HG03442 (cell line): ENCODE measurements around the gene CCSAP.
"Not testable (repeated sequence)": the region's sequence is repeated elsewhere in the genome, so short reads cannot be mapped to it uniquely, and the experiment has no call there.

Source experiments
- ATAC-seq: cut with Tn5 transposase; IDR thresholded peaks from one replicate; pipeline ENCODE4 v1.9.1; 2021; ENCODE audit warnings: mild to moderate bottlenecking, moderate library complexity; ENCODE audit not compliant: unreplicated experiment

CCSAP gene

GRCh38 chr1:229365569-229365968 is 22.7 kb upstream of the CCSAP start:
- no peak for ATAC-seq

DNA sequence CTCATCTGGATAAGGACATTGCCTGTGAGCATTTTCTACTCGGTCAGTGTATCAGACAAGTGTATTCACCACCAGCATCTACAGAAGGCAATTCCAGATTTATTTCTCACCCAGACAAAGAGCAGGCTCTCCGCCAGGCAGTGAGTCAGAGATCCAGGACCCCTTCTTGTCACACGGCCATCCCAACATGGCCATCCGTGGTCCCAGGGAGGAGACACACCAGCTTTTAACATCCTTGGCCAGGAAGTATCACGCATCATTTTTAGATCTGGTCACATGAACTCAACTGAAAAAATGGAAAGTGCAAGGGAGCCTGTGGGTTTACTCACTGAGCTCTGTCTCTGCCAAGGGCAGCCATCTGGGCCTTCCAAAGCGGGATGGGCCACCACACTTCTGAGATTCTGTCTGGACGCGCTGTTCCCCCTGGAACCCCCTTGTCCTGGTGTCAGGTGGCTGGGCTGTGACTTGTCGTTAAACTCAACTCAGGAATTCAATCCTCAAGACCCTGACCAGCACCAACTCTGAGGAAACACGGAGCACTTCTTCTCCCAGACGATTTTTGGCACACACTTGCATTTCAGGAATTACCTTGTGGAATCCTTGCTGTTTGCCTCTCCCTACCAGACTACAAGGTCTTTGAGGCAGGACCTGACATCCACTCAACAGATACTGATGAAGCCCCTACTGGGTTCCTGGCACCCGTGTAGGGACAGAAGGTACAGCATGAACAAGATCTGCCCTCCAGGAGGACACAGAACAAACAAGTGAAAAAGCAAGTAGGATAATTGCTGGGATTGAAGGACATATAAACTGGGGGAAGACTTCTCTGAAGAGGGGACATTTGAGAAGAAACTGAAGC is 21.6 kb upstream of the CCSAP start:
- ATAC-seq: no peak

DNA sequence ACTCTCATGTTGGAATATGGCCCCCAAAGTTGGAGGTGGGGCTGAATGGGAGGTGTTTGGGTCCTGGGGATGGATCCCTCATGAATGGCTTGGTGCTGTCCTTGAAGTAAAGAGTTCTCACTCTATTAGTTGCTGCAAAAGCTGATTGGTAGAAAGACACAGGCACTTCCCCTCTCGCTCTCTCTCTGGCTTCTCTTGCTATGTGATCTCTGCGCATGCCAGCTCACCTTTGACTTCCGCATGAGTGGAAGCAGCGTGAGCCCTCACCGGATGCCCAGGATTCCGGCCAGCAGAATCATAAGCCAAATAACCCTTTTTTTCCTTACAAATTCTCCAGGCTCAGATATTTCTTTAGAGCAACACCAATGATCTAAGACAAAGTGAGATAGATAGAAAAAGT is 20.9 kb upstream of the CCSAP start:
- no peak for ATAC-seq

DNA sequence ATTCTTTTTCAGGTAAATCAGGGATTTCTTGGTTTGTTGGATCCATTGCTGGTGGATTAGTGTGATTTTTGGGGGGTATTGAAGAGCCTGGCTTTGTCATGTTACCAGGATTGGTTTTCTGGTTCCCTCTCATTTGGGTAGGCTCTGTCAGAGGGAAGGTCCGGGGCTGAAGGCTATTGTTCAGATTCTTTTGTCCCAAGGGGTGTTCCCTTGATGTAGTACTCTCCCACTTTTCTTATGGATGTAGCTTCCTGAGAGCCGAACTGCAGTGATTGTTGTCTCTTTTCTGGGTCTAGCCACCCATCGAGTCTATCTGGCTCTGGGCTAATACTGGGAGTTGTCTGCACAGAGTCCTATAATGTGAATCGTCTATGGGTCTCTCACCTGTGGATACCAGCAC is 17.6 kb upstream of the CCSAP start:
- ATAC-seq: no peak

GRCh38 chr1:229355661-229356060 is 12.8 kb upstream of the CCSAP start:
- ATAC-seq: no peak

GRCh38 chr1:229354226-229354625 is 11.4 kb upstream of the CCSAP start:
- no peak for ATAC-seq

- ATAC-seq: no peak
Measured at GRCh38 chr1:229352975-229353374, 10.1 kb upstream of the CCSAP start.

GRCh38 chr1:229349463-229350385 is 6.9 kb upstream of the CCSAP start:
- no peak for ATAC-seq

DNA sequence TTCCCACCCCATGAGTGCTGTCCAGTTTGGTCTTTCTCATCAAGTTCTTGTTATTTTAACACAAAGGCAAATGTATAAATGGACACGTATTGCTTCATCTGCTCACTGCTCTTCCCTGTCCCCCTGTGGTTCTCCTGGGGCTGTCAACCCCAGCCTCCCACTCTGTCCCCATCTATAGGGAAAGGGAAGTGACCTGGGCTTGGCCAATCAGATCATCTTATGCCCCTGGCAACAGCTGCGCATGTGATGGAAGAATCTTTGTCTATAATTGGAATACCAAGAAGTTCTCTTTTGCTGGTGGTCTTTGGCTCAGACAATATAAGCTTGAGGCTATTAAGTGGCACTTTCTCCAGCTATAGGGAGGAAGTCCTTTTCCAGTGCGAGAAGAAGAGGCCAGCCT is 4.7 kb upstream of the CCSAP start:
- no peak for ATAC-seq

GRCh38 chr1:229344937-229345684 is 2.3 kb upstream of the CCSAP start:
- ATAC-seq: no peak

DNA sequence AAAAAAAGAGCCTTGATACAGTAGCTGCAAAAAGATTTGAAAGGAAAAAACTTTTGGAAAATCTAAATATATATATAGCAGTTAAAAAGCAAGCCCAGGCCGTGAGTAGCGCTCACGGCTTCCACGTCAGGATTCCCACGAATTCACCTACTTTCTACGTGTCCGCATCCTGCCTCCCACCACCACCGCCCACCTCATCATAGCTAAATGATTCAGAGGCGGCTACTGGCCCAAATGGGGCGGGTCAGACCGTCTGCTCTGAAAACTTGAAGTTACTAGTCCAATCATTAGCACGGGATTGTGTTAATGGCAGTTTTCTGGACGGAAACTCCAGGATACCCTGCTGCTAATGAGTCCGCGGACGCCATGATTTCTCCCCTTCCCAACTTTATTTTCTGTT is 1.3 kb upstream of the CCSAP start:
- ATAC-seq: no peak

DNA sequence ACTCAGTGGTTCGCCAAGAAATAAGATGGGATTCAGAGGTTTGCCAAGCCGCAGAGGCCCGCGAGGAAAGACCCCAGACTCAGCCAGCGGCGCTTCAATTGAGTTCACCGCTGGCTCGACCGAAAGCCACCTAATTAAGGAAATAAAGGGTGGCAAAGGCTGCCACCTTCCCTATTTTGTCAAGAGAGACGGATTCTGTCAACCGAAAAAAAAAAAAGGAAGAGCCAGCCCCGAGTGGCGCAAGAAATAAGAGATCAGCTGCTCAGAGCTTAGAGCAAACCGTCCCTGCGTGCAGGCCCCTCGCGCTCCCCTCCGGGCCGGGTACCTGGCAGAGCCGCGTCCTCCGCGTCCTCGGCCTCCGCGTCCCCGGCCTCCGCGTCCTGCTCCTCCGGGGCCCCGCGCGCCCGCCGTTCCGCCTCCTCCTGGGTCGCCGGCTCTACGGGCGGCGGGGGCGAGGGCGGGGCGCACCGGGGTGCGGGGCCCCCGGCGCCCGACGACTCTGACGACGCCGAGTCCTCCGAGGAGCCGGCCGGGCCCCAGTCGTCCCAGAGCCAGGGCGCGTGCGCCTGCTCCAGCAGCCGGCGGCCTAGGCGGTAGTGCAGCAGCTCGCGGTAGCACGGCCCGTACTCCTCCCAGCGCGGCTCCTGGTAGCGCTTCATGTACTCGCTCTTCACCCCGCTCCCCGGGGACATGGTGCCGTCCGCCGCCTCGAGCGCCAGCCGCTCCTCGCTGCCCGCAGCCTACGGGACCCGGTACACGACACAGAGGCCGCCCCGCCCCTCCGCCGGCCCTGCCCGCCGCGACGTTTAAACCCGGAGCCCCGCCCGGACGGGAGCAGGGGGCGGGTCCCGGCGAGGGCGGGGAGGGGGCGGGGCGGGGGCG is 832 bp downstream of the CCSAP start:
- peak; percentile 67 for ATAC-seq

DNA sequence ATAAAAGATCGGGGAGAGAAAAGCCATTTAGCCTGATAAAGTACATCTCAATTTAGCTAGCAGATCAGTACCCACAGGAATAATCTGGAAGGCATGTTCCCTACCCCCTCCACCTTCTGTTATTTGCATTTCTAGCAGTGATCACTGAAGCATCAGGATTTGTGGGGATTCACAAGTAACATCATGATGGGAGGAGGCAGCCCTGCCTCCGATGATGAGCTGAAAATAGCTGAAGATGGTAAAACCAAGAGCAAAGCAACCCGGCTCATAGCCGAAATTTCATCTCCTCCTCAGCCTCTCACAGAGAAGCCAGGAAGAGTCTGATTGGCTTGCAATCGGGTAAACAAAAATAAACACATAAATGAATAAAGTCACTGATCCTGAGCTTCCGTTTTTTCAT is 2.4 kb downstream of the CCSAP start:
- ATAC-seq: no peak

DNA sequence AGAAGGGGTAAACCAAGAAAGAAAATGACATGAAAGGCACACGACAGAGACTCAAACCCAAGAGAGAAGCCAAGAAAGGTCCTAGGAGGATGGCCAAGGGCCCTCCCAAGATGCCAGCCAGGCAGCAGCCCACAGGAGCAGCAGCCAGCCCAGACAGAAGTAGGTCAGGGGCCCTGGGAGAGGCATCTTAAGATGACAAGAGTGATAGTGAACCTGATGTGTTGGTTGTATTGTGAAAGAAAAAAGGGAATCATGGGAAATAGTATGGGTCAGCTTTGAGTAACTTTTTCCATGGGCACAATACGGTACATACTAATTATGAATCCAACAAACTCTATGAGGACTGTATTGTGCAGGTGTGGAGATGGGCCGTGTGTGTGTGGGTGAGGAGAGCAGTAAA is 3.3 kb downstream of the CCSAP start:
- no peak for ATAC-seq

DNA sequence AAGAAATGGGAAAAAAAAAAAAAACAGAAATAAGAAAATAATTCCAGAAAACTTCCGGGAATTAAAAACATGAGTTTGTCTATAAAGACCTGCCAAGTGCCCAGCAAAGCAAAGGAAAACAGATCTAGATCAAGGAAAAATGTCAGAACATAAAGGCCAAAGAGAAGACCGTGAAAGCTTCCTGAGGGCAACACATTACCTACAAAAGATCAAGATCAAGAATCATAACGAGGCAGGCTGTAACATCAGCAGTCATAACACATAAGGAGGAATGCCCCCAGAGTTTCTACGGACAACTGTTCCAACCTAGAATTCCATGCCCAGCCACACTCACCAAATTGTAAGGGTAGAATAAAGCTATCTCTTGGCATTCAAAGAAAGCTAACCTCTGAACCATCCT is 3.8 kb downstream of the CCSAP start:
- ATAC-seq: no peak

DNA sequence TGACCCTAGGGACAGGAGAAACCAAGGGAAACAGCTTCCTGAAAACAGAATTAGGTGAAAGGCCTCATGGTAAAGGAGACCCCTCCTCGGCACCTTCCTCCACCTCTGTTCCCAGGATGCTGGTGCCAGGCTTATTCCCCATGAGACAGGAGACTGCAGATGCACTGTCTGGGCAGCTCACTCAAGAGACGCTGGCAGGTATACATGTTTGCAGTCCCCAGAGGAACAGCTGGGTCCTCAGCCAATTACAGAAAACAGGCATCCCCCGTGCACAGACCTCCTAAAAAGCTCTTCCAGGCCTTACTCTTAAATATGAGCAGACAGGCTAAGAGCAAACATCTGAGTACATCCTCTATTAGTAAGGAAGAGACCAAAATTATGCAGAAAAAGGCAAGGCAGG is 6.5 kb downstream of the CCSAP start:
- ATAC-seq: no peak

- no peak for ATAC-seq
Measured at GRCh38 chr1:229334716-229335115, 8.1 kb downstream of the CCSAP start.

- ATAC-seq: no peak
Measured at GRCh38 chr1:229334269-229334668, 8.6 kb downstream of the CCSAP start.

GRCh38 chr1:229328598-229329362 is 14.1 kb downstream of the CCSAP start:
- no peak for ATAC-seq

GRCh38 chr1:229327765-229328164 is 15.1 kb downstream of the CCSAP start:
- not testable (repeated sequence) for ATAC-seq
